ENCODE results near the gene TGFBR2. TPM values are rescaled to one million over a fixed set of nuclear protein-coding genes. Genes with fewer than 3 reads are reported as not detected.

The TGFBR2 gene
- total RNA-seq, 1 experiment from 2014 or later: 22.5 TPM

DNA sequence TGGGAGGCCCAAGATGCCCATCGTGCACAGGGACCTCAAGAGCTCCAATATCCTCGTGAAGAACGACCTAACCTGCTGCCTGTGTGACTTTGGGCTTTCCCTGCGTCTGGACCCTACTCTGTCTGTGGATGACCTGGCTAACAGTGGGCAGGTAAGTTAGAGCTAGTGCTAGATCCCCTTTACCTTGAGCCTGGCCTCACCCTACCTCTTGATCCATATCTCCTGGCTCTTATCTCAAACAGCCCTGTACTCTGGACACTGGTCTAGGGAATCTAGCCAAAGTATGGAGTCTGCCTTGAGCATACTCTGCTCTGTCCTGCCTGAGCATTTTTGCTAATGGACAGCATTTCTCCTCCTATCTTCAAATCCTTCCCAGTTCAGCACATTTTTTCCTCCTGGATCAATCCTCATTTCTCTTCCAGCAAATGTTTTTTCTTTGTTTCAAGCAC lies 65.9 kb downstream of the TGFBR2 start:
- ChIA-PET RAD21 (ENCODE audit: low non-redundant PET in 1 of 2, low total read pairs in 2 of 2, uncharacterized antibody in 2 of 2, unreplicated experiment in 2 of 2) (no interaction called here), CTCF (no interaction called here), POLR2A (no interaction called here)
- Histone ChIP-seq H2AFZ (ENCODE audit: low read depth, low read length, poor library complexity, severe bottlenecking) (no peak overlapping the region), H3K36me3 (ENCODE audit: control insufficient read depth in 1 of 2, insufficient read depth in 2 of 2, low read length in 2 of 2) (peaks cover 55 to 80% of the 10 kb centered on the region in 2 experiments), H3K4me3 (replicated peaks in 1 of 2; ENCODE audit: low read depth in 1 of 2, low read length in 2 of 2) (no peak overlapping the region), H3K9me2 (ENCODE audit: insufficient read depth) (no peaks in the 10 kb centered on the region), H4K20me1 (ENCODE audit: insufficient read depth) (peaks cover 25% of the 10 kb centered on the region; the same call in 1 of the 2 replicates), H3K27me3 (ENCODE audit: insufficient read depth, low read length) (no peaks in the 10 kb centered on the region), H3K4me1 (ENCODE audit: control insufficient read depth in 1 of 2, insufficient read depth in 2 of 2, low read length in 2 of 2) (peaks cover 3 to 14% of the 10 kb centered on the region in 2 experiments; a peak in 3 of 4 replicates), H3K27ac (ENCODE audit: low read depth, low read length) (no peak overlapping the region), H3K79me2 (ENCODE audit: insufficient read depth, low read length) (peaks cover 99% of the 10 kb centered on the region), H3K9me3 (ENCODE audit: control insufficient read depth in 1 of 2, insufficient read depth in 1 of 2, low read depth in 1 of 2, low read length in 2 of 2) (no peaks in the 10 kb centered on the region), H3K4me2 (ENCODE audit: low read length) (no peak overlapping the region), H3K9ac (ENCODE audit: low read length) (no peak overlapping the region)
- ATAC-seq: no peak
- intact Hi-C loops (cut with micrococcal nuclease): no loop called here
- no peak for TF ChIP-seq SRF (IDR thresholded peaks at IDR 0.05; ENCODE audit: low read depth)
- TF ChIP-seq JUND (IDR thresholded peaks at IDR 0.05): no peak
- TF ChIP-seq, protein P1, sequence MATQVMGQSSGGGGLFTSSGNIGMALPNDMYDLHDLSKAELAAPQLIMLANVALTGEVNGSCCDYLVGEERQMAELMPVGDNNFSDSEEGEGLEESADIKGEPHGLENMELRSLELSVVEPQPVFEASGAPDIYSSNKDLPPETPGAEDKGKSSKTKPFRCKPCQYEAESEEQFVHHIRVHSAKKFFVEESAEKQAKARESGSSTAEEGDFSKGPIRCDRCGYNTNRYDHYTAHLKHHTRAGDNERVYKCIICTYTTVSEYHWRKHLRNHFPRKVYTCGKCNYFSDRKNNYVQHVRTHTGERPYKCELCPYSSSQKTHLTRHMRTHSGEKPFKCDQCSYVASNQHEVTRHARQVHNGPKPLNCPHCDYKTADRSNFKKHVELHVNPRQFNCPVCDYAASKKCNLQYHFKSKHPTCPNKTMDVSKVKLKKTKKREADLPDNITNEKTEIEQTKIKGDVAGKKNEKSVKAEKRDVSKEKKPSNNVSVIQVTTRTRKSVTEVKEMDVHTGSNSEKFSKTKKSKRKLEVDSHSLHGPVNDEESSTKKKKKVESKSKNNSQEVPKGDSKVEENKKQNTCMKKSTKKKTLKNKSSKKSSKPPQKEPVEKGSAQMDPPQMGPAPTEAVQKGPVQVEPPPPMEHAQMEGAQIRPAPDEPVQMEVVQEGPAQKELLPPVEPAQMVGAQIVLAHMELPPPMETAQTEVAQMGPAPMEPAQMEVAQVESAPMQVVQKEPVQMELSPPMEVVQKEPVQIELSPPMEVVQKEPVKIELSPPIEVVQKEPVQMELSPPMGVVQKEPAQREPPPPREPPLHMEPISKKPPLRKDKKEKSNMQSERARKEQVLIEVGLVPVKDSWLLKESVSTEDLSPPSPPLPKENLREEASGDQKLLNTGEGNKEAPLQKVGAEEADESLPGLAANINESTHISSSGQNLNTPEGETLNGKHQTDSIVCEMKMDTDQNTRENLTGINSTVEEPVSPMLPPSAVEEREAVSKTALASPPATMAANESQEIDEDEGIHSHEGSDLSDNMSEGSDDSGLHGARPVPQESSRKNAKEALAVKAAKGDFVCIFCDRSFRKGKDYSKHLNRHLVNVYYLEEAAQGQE (IDR thresholded peaks at IDR 0.05; ENCODE audit: low read depth): no peak
- TF ChIP-seq EZH2phosphoT487 (IDR thresholded peaks at IDR 0.05; ENCODE audit: borderline replicate concordance): no peak
- TF ChIP-seq ELF1 (IDR thresholded peaks at IDR 0.05; ENCODE audit: borderline replicate concordance, low read depth): no peak
- no peak for TF ChIP-seq EZH2 (IDR thresholded peaks at IDR 0.05)
- TF ChIP-seq CBX3 (IDR thresholded peaks at IDR 0.05; ENCODE audit: low read depth): no peak
- no peak for TF ChIP-seq ZBTB33 (IDR thresholded peaks at IDR 0.05; ENCODE audit: extremely low read depth, insufficient replicate concordance, low read length)
- no peak for TF ChIP-seq ZFX (IDR thresholded peaks at IDR 0.05)
- no peak for TF ChIP-seq POLR2AphosphoS5 (IDR thresholded peaks at IDR 0.05; ENCODE audit: low read depth, low read length)
- TF ChIP-seq ZNF274 (IDR thresholded peaks at IDR 0.05; ENCODE audit: low read depth, low read length): no peak
- TF ChIP-seq, protein P2, sequence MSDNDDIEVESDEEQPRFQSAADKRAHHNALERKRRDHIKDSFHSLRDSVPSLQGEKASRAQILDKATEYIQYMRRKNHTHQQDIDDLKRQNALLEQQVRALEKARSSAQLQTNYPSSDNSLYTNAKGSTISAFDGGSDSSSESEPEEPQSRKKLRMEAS (IDR thresholded peaks at IDR 0.05): no peak
- TF ChIP-seq SIN3A (IDR thresholded peaks at IDR 0.05; ENCODE audit: low read depth): no peak
- TF ChIP-seq ATF3 (IDR thresholded peaks at IDR 0.05): no peak
- DNase-seq (ENCODE audit: low read depth, low spot score): no peak
- no TSS peak for BruUV-seq (replicated peaks)
